Measurements from ENCODE around the gene ASCC2.

- TF ChIP-seq, protein P1, sequence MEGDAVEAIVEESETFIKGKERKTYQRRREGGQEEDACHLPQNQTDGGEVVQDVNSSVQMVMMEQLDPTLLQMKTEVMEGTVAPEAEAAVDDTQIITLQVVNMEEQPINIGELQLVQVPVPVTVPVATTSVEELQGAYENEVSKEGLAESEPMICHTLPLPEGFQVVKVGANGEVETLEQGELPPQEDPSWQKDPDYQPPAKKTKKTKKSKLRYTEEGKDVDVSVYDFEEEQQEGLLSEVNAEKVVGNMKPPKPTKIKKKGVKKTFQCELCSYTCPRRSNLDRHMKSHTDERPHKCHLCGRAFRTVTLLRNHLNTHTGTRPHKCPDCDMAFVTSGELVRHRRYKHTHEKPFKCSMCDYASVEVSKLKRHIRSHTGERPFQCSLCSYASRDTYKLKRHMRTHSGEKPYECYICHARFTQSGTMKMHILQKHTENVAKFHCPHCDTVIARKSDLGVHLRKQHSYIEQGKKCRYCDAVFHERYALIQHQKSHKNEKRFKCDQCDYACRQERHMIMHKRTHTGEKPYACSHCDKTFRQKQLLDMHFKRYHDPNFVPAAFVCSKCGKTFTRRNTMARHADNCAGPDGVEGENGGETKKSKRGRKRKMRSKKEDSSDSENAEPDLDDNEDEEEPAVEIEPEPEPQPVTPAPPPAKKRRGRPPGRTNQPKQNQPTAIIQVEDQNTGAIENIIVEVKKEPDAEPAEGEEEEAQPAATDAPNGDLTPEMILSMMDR (conservative IDR thresholded peaks at IDR 0.05; ENCODE audit: low read depth, low read length): no peak
- TF ChIP-seq EZH2 (IDR thresholded peaks at IDR 0.05; ENCODE audit: borderline replicate concordance, low read depth, low read length, poor library complexity, severe bottlenecking): no peak
These were observed 24.9 kb downstream of the ASCC2 start for GRCh38 chr22:29813126-29813525.
